ENCODE data around the gene BOC. TPM values are rescaled to one million over a fixed set of nuclear protein-coding genes. Genes with fewer than 3 reads are reported as not detected.

Gene BOC
- total RNA-seq, 1 donor from 2014 or later = 95.9 TPM

DNA sequence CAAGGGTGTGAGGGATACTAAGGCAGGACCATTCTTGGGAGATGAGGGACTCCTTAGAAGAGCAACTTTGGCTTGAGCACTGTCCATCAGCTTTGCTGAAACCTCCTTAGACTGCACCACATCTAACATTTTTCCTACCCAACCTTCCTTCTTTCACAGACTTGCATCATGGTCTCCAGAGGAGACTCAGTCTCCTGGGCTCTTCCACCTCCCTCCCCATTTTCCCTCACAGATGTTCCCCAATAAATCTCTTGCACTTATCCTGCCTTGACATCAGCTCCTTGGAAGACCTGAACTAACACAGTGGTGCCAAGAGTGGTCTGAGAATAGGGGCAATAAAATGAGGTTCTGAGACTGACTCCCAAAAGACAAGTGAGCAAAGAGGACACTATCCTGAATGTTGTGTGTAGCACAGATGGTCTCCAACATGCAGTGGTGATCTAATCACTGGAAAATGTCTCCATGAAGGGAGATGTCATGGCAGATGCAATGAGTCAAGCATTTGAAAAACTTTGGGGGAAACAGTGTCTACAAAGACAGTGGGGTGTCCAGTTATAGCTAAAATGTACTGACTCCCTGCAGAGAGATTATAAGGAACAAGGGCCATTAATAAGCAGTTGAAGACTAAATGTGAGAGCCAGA is 26.0 kb upstream of the BOC start:
- DNase-seq = no peak

DNA sequence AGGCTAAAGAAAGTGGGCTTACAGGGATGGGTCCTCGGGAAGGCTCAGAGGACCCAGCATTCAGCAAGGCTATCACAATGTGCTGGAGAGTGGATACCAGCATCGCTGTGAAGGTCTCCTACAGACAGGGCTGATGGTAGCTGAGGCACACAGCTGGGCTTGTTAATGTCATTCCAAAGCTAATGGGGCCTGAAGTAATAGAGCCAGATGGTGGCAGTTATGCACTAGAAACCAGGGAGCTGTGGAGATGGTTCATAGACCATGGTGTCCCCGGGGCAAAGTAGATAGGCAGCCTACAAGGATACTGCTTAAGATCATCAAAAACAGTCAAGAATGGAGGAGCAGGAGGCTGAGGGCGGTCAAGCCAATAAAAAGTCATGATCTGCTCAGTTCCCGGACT is 24.8 kb upstream of the BOC start:
- no peak for DNase-seq

DNA sequence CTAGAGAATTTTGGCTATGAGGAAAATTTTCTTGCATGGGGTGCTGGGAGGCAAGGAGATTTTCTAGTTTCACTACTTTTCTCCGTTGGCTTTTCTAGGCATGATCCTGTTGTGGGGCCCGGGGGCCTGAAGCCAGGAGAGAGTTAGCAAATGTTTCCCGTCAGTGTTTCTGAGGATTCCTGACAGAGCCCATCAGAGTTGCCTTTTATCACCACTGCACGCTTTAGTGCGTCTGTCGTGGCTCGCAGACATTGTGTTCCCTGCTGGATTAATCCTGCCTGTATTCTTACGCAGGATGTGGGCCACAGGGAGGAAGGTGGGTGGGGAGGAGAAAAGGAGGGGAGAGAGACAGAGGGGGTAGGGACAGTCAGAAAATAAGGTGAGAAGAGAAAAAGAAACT is 18.1 kb upstream of the BOC start:
- DNase-seq = peak; percentile 62

DNA sequence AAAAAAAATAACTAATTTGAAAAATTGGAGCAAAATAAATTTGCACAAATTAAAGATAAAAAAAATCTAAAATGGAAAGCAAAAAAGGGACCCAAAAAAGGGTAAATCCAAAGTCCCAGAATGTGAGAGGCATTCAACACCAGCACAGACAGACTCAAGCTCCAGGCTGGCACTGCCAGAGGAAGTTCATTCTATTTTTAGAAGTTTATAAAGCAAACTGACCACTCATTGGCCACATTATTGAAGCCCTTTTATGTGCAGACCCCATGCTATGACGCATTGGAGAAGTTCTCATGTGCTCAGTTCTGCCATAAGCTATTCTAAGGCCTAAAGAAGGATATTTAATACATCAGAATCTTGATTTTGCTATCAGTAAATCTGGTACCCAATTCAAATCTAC is 17.6 kb upstream of the BOC start:
- no peak for DNase-seq

DNA sequence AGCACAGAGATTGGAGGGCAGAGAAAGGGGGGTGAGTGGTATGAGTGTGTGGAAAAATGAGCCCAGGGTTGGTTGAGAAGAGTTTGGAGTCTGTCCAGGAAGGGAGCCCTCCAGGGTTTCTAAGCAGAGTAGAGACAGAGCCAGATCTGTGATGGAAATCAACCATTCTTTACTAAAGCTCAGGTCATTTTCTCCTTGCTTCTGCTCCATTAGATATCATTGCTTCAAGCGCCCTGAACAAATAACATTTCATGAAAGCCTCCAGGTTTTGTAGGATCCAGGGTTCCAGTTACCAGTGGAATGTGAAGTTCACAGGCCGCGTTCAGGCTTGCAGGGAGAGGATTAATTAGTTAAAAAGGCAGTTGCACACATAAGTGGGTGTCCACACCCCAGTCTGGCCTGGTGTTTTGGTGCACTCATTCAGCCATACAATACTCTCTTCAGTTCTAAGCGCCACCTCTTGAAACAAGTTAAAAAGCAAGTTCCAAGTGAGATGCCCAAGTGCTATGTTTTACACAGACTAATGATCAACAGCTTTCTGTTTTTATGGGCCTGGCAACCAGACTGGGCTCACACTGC is 16.4 kb upstream of the BOC start:
- peak; percentile 75 for DNase-seq

DNA sequence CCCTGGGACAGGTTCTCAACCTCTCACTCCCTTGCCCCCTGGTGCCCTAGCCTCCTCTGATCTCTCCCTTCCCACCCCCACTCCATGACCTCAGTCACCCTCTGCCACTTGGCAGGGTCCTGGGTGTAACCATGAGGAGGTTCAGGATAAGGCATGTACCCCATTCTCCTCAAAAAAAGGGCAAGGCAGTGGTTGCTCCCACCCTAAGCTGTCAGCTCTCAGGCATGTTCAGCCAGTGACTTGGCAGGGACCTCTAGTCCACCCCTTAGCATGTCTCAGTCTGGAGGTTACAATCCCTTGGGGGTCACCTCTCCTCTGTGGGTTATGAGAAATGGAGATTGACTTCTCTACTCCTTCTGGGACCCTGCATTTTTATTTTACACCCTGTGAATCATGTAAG is 11.0 kb upstream of the BOC start:
- DNase-seq = no peak

DNA sequence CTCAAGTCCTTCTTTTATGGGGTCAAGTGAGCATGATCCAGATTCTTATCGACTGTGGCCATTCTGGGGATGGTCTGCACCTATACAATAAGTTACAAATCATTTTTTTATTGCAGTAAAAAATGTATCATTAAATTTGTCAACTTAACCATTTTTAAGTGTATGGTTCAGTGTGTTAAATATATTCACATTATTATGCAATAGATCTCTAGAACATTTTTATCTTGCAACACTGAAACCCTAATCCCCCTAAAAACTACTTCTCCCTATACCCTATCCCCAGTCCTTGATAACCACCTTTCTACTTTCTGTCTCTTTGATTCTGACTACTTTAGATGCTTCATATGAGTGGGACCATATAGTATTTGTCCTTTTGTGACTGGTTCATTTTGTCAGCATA is 10.4 kb upstream of the BOC start:
- no peak for DNase-seq

DNA sequence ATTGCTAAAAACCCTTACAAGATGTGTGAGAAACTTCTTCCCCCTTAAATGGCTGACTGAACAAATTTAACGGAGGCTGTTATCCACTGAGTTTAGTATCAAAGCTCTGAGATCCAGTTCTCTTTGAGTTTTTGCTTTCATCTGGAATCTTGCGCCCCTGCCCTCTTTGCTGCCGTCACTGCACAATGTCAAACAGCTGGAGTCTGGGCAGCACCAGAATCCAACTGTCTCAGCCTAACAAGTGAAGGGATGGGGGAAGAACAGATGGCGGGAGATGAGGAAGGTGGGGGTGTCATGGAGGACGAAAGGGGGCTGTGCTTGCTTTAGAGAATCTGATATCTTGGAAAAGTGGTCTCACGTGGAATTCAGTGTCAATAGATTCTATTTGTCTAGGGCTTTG is 7.0 kb upstream of the BOC start:
- peak; percentile 58 for DNase-seq

DNA sequence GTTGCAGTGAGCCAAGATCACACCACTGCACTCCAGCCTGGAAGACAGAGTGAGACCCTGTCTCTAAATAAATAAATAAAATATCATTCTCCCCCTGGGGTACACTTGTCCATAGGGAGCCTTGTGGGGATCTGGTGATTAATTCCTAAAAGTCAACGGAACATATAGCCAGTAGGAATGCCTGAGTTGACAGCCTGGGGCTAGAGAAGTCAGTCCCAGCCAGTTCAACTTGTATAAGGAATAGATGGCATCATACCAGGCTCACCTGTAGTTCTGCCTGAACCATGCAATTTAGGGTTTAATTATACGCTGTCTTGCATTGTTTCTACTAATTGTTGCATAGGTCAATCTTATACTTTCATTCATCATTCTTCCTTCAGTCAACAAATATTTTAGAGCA is 5.9 kb upstream of the BOC start:
- DNase-seq = no peak

DNA sequence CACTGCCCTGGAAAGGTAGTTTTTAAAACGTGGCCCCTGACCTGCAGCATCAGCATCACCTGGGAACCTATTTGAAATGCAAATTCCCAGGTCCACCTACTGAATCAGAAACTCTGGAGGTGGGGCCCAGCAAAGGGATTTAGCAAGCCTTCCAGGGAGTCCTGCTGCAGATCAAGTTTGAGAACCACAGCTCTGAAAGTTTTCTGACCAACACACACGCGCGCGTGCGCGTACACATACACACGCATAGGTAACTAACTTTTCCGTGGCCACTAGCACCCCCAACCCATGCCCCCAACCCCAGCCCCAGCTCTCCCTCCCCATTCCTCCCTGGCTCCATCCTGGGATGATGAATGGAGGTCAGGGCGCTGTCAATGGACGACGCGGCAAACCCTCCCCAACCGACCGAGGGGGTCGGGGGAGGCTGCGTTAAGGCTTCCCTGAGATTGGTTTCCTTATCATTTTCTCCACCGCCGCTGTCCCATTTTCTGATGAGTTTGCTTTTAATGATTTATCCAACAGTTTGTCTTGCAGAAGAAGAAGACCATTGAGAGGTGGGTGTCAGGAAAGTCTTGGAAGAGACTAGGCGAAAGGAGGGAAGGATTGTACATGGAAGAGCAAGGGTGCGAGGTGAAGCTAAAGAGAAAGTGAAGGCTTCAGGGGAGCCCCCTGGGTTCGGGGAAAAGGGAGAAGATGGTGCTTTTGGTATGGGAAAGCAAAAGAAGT is 590 bp upstream of the BOC start:
- DNase-seq = peak; percentile 72

DNA sequence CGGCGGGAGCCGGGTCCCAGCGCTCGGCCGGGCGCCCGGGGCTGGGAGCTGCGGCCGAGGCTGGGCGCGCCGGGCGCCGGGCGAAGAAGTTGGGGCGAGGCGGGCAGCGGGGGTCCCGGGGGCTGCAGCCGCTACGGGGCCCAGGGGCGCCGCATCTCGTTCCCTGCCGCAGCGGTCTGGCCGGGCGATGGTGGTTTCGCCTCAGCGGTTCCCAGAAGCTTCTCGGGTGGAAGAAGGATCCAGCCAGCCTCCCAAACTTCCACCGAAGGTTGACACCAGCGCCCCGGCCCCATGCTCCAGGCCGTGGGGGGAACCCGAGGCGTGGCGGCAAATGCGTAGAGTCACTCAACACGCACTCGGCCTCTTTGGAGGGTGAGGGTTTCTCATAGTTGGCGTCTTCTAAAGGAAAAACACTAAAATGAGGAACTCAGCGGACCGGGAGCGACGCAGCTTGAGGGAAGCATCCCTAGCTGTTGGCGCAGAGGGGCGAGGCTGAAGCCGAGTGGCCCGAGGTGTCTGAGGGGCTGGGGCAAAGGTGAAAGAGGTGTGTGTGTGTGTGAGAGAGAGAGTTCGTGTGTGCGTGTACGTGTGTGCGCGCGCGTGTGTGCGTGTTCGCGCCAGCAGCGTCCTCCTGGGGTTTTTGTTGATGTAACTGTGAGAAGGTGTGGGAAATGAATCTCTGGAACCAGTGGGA is 940 bp downstream of the BOC start:
- DNase-seq = peak; percentile 55

DNA sequence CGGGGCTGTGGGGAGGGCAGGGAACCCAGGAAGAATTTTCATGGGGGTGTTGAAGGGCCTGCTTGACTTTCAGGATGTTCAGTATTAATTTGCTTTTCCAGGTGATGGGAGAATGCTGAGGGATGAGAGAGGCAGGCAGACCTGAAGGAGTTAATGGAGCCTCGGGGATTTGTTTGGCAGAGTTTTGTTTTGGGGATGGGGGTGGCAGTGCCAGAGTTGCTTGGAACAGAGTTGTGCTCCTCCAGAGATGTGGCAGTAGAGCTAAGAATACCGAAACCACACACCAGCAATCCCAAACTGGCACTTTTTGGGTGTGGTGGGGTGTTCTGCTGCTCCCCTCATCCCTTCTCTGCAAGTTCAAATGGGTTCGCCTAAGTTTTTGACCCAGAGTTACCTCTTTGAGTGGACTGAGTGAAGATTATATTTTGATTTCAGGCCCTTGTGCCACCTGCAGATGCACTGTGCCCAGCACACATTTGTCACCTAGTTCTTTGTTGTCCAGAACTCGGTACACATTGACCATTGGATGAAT is 1.6 kb downstream of the BOC start:
- DNase-seq = no peak

DNA sequence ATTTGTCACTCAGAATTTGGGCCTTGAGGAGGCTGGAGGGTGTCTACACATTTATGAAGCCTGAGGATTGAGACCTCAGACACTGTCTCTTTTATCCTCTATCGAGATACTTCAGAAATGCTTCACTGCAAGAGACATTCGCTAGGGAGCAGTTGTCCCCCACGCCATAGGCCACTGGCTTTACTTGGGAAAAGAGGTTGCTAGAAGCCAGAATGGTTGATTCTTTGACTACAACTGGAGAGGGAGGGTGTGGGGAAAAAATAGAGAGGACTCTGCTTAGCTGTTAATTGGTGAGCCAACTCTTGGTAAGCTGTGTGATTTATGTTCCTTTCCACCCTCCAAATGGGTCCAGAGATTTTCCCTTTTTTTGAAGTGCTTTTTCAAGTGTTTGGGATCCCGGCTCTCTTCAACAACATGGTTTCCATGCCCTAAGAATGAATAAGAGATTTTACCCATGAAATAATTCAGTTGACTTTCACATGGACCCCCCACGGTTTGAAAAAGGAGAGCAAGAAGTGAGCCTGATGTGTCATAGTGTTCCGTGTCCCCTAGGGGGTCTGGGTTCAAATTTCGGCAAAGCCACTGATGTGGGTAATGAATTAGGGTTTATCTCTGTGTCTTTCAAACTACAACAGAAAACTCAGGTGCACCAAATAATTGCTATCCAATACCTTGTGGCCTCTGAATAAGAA is 2.7 kb downstream of the BOC start:
- no peak for DNase-seq

DNA sequence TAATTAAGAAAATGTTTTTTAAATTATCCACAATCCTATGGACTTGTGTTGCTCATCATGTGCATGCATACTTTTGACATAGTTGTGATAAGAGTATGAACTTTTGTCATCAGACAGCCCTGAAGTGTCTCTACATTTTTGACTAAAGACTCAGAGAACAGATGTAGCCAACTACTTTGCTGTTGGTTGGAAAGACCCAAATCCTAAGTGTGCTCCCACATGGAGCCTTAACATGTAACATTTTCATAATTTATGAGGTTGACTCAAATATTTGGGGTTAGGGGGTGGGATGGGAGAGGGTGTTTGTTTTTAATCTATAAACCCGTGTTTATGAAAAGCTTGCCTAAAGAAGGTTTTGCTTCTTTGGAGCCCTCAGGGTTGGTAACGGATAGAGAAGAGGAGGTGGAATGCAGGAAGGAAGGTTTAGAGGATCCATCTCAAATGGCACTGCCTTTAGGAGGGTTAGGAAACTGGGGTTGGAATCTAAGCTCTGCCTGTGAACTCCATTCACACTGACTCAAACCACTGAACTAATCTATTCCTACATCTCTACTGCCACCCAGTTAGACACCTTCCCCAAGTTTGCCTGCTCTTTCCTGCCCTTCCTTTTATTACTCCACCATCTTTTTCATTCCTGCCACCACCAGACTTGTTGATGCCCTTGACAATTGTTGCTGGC is 3.7 kb downstream of the BOC start:
- DNase-seq = no peak

DNA sequence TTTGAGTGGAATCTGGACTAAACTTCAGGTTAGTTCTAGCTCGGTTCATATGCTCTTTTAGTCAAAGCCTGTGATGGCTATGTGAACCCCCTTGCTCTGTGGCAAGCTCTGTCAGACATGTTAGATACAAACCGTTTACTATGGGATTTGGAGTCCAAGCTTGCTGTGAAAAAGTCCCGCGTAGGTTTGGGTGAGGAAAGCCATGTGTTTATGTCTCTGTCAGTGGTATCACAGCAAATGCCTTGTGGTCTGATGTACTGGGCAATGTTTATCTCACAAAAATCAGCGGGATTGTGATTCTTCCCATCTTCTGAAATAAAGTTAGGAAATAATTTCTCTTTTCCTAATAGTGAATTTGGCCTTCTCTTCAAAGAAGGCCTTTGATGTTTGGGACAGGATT is 5.0 kb downstream of the BOC start:
- no peak for DNase-seq

DNA sequence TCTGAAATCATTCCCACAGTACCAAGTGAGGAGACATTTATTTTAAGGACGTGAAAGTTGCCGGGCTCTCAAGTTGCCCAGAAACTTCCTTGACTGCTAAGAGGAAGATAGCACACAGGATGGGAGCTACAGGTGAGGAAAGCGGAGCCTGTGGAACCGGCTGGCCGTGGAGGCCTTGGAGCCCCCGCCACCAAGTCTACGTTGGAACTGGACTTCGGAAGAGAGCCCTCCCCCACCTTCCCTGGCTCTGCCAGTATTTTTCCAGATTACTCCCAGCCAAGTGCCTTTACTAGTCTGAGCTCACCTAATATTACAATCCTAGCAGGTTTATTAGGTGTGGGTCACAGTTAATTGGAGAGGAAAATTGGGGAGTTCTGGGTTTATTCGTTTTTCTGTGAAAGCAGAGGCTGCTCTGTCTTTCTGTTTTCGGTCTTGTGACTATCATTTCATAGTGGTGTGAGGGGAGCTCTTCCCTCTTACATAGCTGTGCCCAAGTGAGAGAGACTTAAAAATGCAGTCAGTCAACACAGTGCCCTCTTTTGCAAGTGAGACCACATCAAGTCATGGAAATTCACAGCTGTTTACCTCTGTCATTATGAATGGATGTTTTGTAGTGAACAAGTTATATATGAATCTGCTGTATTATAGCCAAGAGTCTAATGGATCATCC is 6.8 kb downstream of the BOC start:
- no peak for DNase-seq

DNA sequence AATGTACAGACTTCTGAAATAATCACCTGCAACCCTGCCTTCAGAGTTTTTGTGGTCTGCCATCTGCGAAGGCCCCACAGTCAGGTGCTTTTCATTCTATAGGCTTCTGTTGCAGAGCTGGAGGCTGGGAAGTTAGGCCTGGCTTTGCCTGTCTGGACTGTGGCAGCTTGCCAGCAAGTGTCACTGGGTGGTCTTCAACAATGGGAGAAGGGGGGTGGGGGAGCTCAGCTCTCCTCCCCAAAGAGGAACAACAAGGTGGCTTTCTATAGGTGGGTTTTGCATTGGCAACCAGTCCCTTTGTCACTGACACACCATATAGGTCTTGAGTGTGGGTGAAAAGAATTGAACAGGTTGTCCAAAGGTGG is 7.3 kb downstream of the BOC start:
- DNase-seq = no peak

DNA sequence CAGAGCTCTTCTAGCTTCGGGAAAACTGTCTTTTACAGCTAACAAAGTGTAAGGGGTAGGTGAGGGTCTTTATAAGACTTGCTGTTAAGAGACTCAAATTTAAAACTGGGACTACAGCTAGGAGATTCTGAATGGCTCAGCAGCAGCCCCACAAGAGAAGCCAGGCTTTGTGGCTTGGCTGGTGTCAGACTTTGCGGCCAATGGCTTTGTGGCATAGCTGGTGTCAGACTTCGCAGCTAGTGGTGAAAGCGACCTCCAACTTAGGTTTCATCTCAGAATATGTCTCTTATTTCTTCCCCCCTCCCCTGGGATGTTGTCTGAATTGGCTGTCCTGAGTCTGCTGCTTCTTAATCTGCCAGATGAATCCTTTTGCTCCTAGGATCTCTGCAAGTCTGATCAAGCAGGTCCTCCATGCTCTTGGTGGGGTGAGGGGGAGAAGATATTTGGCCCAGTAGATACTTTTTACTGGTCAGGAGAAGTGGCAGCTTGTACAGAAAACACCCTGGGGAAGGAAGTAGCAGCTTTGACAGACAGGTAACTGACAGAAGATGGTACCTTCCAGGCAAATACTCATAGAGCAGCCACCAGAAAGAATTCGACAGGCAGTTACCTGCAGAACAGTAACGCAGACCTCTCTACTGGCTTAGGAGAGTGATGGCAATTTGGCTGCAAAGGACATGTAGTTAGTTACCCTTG is 8.4 kb downstream of the BOC start:
- DNase-seq = no peak

DNA sequence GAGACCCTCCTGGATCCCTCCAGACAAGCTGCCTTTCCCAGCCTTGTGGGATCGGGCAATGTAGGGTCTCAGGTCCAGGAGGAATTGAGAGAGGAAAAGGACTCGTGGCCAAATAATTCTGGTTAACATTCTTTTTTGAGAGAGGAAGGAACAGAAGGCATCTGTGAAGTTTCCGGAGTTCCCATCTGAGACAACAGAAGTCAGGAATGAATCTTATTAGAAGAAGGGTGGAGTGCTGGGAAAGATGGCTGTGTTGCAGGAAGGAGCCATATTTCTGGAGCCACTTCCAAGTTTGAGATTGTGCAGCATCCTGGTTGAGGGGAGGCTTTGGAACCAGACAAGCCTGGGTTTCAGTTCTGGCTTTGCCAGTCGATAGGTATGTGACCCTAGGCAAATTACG is 9.4 kb downstream of the BOC start:
- DNase-seq = no peak

DNA sequence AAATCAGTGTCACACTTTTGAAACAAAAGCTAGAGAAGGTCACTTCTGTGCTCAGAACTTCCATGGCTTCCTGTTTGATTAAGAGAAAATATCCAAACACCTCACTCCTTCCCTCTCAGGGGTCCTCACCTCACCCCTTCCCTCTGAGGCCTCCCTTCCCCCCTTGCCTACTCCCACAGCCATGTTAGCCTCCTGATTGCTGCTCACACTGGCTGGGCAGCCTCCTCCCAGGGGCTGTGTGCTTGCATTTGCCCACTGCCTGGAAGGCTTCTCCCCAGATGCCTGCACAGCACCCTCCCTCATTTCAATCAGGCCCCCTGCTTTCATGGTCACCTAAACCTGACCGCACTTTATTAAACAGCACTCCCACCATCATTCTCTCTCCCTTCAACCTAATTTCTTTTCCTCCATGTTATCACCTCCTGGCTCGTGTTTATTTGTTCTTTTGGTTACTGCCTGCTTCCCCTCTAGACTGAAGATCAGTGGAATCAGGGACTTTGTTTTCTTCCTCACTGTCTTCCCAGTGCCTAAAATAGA is 10.4 kb downstream of the BOC start:
- DNase-seq = no peak

All from tongue (tissue), 2 donors.